ENCODE data around the gene NTN1.
"Not testable (repeated sequence)": the region's sequence is repeated elsewhere in the genome, so short reads cannot be mapped to it uniquely, and the experiment has no call there.

Gene NTN1

GRCh38 chr17:9094193-9094592, 72.9 kb downstream of the NTN1 start:
- DNase-seq = no peak

GRCh38 chr17:9095390-9095789, 74.1 kb downstream of the NTN1 start:
- DNase-seq = no peak

GRCh38 chr17:9098242-9098825, 77.0 kb downstream of the NTN1 start:
- no peak for DNase-seq

GRCh38 chr17:9101356-9101755, 80.0 kb downstream of the NTN1 start:
- DNase-seq = no peak

- DNase-seq = not testable (repeated sequence)
Observed at GRCh38 chr17:9103193-9103592, 81.9 kb downstream of the NTN1 start.

GRCh38 chr17:9104370-9105041, 83.2 kb downstream of the NTN1 start:
- DNase-seq = no peak

GRCh38 chr17:9105068-9105868, 84.0 kb downstream of the NTN1 start:
- no peak for DNase-seq

GRCh38 chr17:9106278-9106677, 85.0 kb downstream of the NTN1 start:
- not testable (repeated sequence) for DNase-seq

- no peak for DNase-seq
Observed at GRCh38 chr17:9107527-9107926, 86.2 kb downstream of the NTN1 start.

- DNase-seq = no peak
Observed at GRCh38 chr17:9108146-9108545, 86.8 kb downstream of the NTN1 start.

GRCh38 chr17:9109933-9110332, 88.6 kb downstream of the NTN1 start:
- DNase-seq = no peak

GRCh38 chr17:9110501-9110900, 89.2 kb downstream of the NTN1 start:
- DNase-seq = no peak

- DNase-seq = no peak
Observed at GRCh38 chr17:9115214-9116191, 94.2 kb downstream of the NTN1 start.

GRCh38 chr17:9116311-9116835, 95.1 kb downstream of the NTN1 start:
- no peak for DNase-seq

GRCh38 chr17:9116861-9117568, 95.7 kb downstream of the NTN1 start:
- no peak for DNase-seq

- no peak for DNase-seq
Observed at GRCh38 chr17:9120471-9120870, 99.2 kb downstream of the NTN1 start.

- no peak for DNase-seq
Observed at GRCh38 chr17:9121186-9121820, 100.0 kb downstream of the NTN1 start.

- DNase-seq = no peak
Observed at GRCh38 chr17:9123594-9124553, 102.6 kb downstream of the NTN1 start.

- DNase-seq = no peak
Observed at GRCh38 chr17:9124554-9124935, 103.2 kb downstream of the NTN1 start.

- no peak for DNase-seq
Observed at GRCh38 chr17:9125722-9126121, 104.4 kb downstream of the NTN1 start.
